ENCODE measurements around the gene CCDC179.

The CCDC179 gene

GRCh38 chr11:22875869-22876473, 15.7 kb upstream of the CCDC179 start:
- Histone ChIP-seq H3K4me3 (ENCODE audit: insufficient read depth, low read depth, low read length, poor library complexity, severe bottlenecking) (no peak overlapping the region), H3K27me3 (replicated peaks; ENCODE audit: control insufficient read depth, insufficient read depth, low read length, poor library complexity, severe bottlenecking) (no peaks in the 10 kb centered on the region), H3K4me1 (ENCODE audit: control insufficient read depth, insufficient read depth, low read length, poor library complexity, severe bottlenecking) (no peaks in the 10 kb centered on the region), H3K36me3 (ENCODE audit: control insufficient read depth, insufficient read depth, low read length) (no peaks in the 10 kb centered on the region), H3K9me3 (ENCODE audit: control insufficient read depth, low read length) (no peaks in the 10 kb centered on the region), H3K27ac (ENCODE audit: insufficient read depth, low read length, poor library complexity, severe bottlenecking) (no peak overlapping the region)
- DNase-seq, result peak in 2 of 3 donors; percentile 2 to 41

- Histone ChIP-seq H3K9me3 (ENCODE audit: control insufficient read depth, low read length) (no peaks in the 10 kb centered on the region), H3K27ac (ENCODE audit: insufficient read depth, low read length, poor library complexity, severe bottlenecking) (no peak overlapping the region), H3K4me1 (ENCODE audit: control insufficient read depth, insufficient read depth, low read length, poor library complexity, severe bottlenecking) (no peaks in the 10 kb centered on the region), H3K27me3 (replicated peaks; ENCODE audit: control insufficient read depth, insufficient read depth, low read length, poor library complexity, severe bottlenecking) (no peaks in the 10 kb centered on the region), H3K36me3 (ENCODE audit: control insufficient read depth, insufficient read depth, low read length) (no peaks in the 10 kb centered on the region), H3K4me3 (ENCODE audit: insufficient read depth, low read depth, low read length, poor library complexity, severe bottlenecking) (no peak overlapping the region)
- no peak for DNase-seq
Measured at GRCh38 chr11:22869325-22869724, 9.1 kb upstream of the CCDC179 start.

GRCh38 chr11:22859756-22860155, 518 bp downstream of the CCDC179 start:
- no peaks in the 10 kb centered on the region for H3K27me3 ChIP-seq (replicated peaks; ENCODE audit: control insufficient read depth, insufficient read depth, low read length, poor library complexity, severe bottlenecking)
- H3K4me3 ChIP-seq (ENCODE audit: insufficient read depth, low read depth, low read length, poor library complexity, severe bottlenecking), result no peak overlapping the region
- H3K27ac ChIP-seq (ENCODE audit: insufficient read depth, low read length, poor library complexity, severe bottlenecking), result no peak overlapping the region
- H3K9me3 ChIP-seq (ENCODE audit: control insufficient read depth, low read length), result no peaks in the 10 kb centered on the region
- H3K4me1 ChIP-seq (ENCODE audit: control insufficient read depth, insufficient read depth, low read length, poor library complexity, severe bottlenecking), result no peaks in the 10 kb centered on the region
- no peak for DNase-seq
- H3K36me3 ChIP-seq (ENCODE audit: control insufficient read depth, insufficient read depth, low read length), result no peaks in the 10 kb centered on the region

GRCh38 chr11:22851477-22851876, 8.8 kb downstream of the CCDC179 start:
- H3K27ac ChIP-seq (ENCODE audit: insufficient read depth, low read length, poor library complexity, severe bottlenecking), result no peak overlapping the region
- no peaks in the 10 kb centered on the region for H3K27me3 ChIP-seq (replicated peaks; ENCODE audit: control insufficient read depth, insufficient read depth, low read length, poor library complexity, severe bottlenecking)
- H3K36me3 ChIP-seq (ENCODE audit: control insufficient read depth, insufficient read depth, low read length), result no peaks in the 10 kb centered on the region
- H3K9me3 ChIP-seq (ENCODE audit: control insufficient read depth, low read length), result no peaks in the 10 kb centered on the region
- H3K4me3 ChIP-seq (ENCODE audit: insufficient read depth, low read depth, low read length, poor library complexity, severe bottlenecking), result no peak overlapping the region
- H3K4me1 ChIP-seq (ENCODE audit: control insufficient read depth, insufficient read depth, low read length, poor library complexity, severe bottlenecking), result no peaks in the 10 kb centered on the region
- DNase-seq, result no peak

GRCh38 chr11:22846726-22847125, 13.5 kb downstream of the CCDC179 start:
- DNase-seq, result no peak
- Histone ChIP-seq H3K4me3 (ENCODE audit: insufficient read depth, low read depth, low read length, poor library complexity, severe bottlenecking) (no peak overlapping the region), H3K27ac (ENCODE audit: insufficient read depth, low read length, poor library complexity, severe bottlenecking) (no peak overlapping the region), H3K36me3 (ENCODE audit: control insufficient read depth, insufficient read depth, low read length) (no peaks in the 10 kb centered on the region), H3K9me3 (ENCODE audit: control insufficient read depth, low read length) (no peaks in the 10 kb centered on the region), H3K4me1 (ENCODE audit: control insufficient read depth, insufficient read depth, low read length, poor library complexity, severe bottlenecking) (no peaks in the 10 kb centered on the region), H3K27me3 (replicated peaks; ENCODE audit: control insufficient read depth, insufficient read depth, low read length, poor library complexity, severe bottlenecking) (no peaks in the 10 kb centered on the region)

- Histone ChIP-seq H3K27me3 (replicated peaks; ENCODE audit: control insufficient read depth, insufficient read depth, low read length, poor library complexity, severe bottlenecking) (no peaks in the 10 kb centered on the region), H3K4me1 (ENCODE audit: control insufficient read depth, insufficient read depth, low read length, poor library complexity, severe bottlenecking) (peaks cover 5% of the 10 kb centered on the region), H3K27ac (ENCODE audit: insufficient read depth, low read length, poor library complexity, severe bottlenecking) (no peak overlapping the region), H3K36me3 (ENCODE audit: control insufficient read depth, insufficient read depth, low read length) (no peaks in the 10 kb centered on the region), H3K9me3 (ENCODE audit: control insufficient read depth, low read length) (no peaks in the 10 kb centered on the region), H3K4me3 (ENCODE audit: insufficient read depth, low read depth, low read length, poor library complexity, severe bottlenecking) (no peak overlapping the region)
- no peak for DNase-seq
Measured at GRCh38 chr11:22832315-22833015, 27.8 kb downstream of the CCDC179 start.

GRCh38 chr11:22830082-22830414, 30.2 kb downstream of the CCDC179 start:
- no peaks in the 10 kb centered on the region for H3K9me3 ChIP-seq (ENCODE audit: control insufficient read depth, low read length)
- H3K4me3 ChIP-seq (ENCODE audit: insufficient read depth, low read depth, low read length, poor library complexity, severe bottlenecking), result peak overlapping the region; percentile 98
- H3K4me1 ChIP-seq (ENCODE audit: control insufficient read depth, insufficient read depth, low read length, poor library complexity, severe bottlenecking), result peaks cover 5% of the 10 kb centered on the region
- H3K27me3 ChIP-seq (replicated peaks; ENCODE audit: control insufficient read depth, insufficient read depth, low read length, poor library complexity, severe bottlenecking), result no peaks in the 10 kb centered on the region
- no peak overlapping the region for H3K27ac ChIP-seq (ENCODE audit: insufficient read depth, low read length, poor library complexity, severe bottlenecking)
- no peak for DNase-seq
- peaks cover 12% of the 10 kb centered on the region for H3K36me3 ChIP-seq (ENCODE audit: control insufficient read depth, insufficient read depth, low read length)

GRCh38 chr11:22829231-22830081, 30.8 kb downstream of the CCDC179 start, which contains the start of gene SVIP:
Gene SVIP (minus strand): TSS chr11:22829801. CDS start chr11:22829748, 53 bp downstream.
- H3K4me3 ChIP-seq (ENCODE audit: insufficient read depth, low read depth, low read length, poor library complexity, severe bottlenecking), result peak within 1 kb of the TSS; percentile 98
- no peaks in the 10 kb centered on the region for H3K27me3 ChIP-seq (replicated peaks; ENCODE audit: control insufficient read depth, insufficient read depth, low read length, poor library complexity, severe bottlenecking)
- H3K27ac ChIP-seq (ENCODE audit: insufficient read depth, low read length, poor library complexity, severe bottlenecking), result peak within 1 kb of the TSS; percentile 87
- DNase-seq, result peak; percentile 84 to 90 (median 87)
- H3K4me1 ChIP-seq (ENCODE audit: control insufficient read depth, insufficient read depth, low read length, poor library complexity, severe bottlenecking), result peaks cover 5% of the 10 kb centered on the region
- no peaks in the 10 kb centered on the region for H3K9me3 ChIP-seq (ENCODE audit: control insufficient read depth, low read length)
- H3K36me3 ChIP-seq (ENCODE audit: control insufficient read depth, insufficient read depth, low read length), result peaks cover 17% of the 10 kb centered on the region

- Histone ChIP-seq H3K27me3 (replicated peaks; ENCODE audit: control insufficient read depth, insufficient read depth, low read length, poor library complexity, severe bottlenecking) (no peaks in the 10 kb centered on the region), H3K27ac (ENCODE audit: insufficient read depth, low read length, poor library complexity, severe bottlenecking) (no peak overlapping the region), H3K4me3 (ENCODE audit: insufficient read depth, low read depth, low read length, poor library complexity, severe bottlenecking) (peak overlapping the region; percentile 98), H3K9me3 (ENCODE audit: control insufficient read depth, low read length) (no peaks in the 10 kb centered on the region), H3K4me1 (ENCODE audit: control insufficient read depth, insufficient read depth, low read length, poor library complexity, severe bottlenecking) (peaks cover 5% of the 10 kb centered on the region), H3K36me3 (ENCODE audit: control insufficient read depth, insufficient read depth, low read length) (peaks cover 17% of the 10 kb centered on the region)
- no peak for DNase-seq
Measured at GRCh38 chr11:22828373-22828772, 31.9 kb downstream of the CCDC179 start.

GRCh38 chr11:22822203-22822602, 38.1 kb downstream of the CCDC179 start:
- no peak for DNase-seq
- no peaks in the 10 kb centered on the region for H3K27me3 ChIP-seq (replicated peaks; ENCODE audit: control insufficient read depth, insufficient read depth, low read length, poor library complexity, severe bottlenecking)
- H3K27ac ChIP-seq (ENCODE audit: insufficient read depth, low read length, poor library complexity, severe bottlenecking), result no peak overlapping the region
- H3K4me1 ChIP-seq (ENCODE audit: control insufficient read depth, insufficient read depth, low read length, poor library complexity, severe bottlenecking), result no peaks in the 10 kb centered on the region
- peaks cover 38% of the 10 kb centered on the region for H3K36me3 ChIP-seq (ENCODE audit: control insufficient read depth, insufficient read depth, low read length)
- no peak overlapping the region for H3K4me3 ChIP-seq (ENCODE audit: insufficient read depth, low read depth, low read length, poor library complexity, severe bottlenecking)
- no peaks in the 10 kb centered on the region for H3K9me3 ChIP-seq (ENCODE audit: control insufficient read depth, low read length)

All from effector memory CD4-positive, alpha-beta T cell (primary cell).